ENCODE results near the gene CTNNA3.

GRCh38 chr10:67141300-67141699 is 554.7 kb downstream of the CTNNA3 start:
- TF ChIP-seq CTCF (conservative IDR thresholded peaks at IDR 0.05; ENCODE audit: low read length) (no peak), EZH2phosphoT487 (IDR thresholded peaks at IDR 0.05; ENCODE audit: borderline replicate concordance) (no peak)
